ENCODE results near the gene PFKL.

DNA sequence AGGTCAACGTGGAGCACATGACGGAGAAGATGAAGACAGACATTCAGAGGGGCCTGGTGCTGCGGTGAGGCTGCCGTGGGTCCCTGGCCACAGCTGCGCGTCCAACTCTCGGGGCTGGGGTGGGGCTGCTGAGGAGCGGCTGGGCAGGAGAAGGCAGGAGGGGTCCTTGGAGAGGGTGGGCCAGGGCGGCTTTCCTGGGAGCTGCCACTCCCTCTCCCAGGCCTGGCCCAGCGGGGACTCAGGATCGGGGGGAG lies 24.9 kb downstream of the PFKL start:
- TF ChIP-seq, protein P1, sequence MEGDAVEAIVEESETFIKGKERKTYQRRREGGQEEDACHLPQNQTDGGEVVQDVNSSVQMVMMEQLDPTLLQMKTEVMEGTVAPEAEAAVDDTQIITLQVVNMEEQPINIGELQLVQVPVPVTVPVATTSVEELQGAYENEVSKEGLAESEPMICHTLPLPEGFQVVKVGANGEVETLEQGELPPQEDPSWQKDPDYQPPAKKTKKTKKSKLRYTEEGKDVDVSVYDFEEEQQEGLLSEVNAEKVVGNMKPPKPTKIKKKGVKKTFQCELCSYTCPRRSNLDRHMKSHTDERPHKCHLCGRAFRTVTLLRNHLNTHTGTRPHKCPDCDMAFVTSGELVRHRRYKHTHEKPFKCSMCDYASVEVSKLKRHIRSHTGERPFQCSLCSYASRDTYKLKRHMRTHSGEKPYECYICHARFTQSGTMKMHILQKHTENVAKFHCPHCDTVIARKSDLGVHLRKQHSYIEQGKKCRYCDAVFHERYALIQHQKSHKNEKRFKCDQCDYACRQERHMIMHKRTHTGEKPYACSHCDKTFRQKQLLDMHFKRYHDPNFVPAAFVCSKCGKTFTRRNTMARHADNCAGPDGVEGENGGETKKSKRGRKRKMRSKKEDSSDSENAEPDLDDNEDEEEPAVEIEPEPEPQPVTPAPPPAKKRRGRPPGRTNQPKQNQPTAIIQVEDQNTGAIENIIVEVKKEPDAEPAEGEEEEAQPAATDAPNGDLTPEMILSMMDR (IDR thresholded peaks at IDR 0.05): no peak
- no peak for TF ChIP-seq EZH2 (IDR thresholded peaks at IDR 0.05)
- no peak for TF ChIP-seq EZH2phosphoT487 (IDR thresholded peaks at IDR 0.05)

Measured in neural progenitor cell (in vitro differentiated cells).